Middle frontal gyrus (tissue), 1 donor: Measurements from ENCODE around the gene MARCHF2.

Experiments used
- DNase-seq: peaks from one replicate; pipeline ENCODE4 v3.0.0-alpha.2; 2015; ENCODE audit warnings: low spot score; ENCODE audit errors: extremely low spot score

The MARCHF2 gene

GRCh38 chr19:8475005-8475404, 61.9 kb downstream of the MARCHF2 start:
- DNase-seq = no peak

GRCh38 chr19:8476524-8476923, 63.4 kb downstream of the MARCHF2 start:
- no peak for DNase-seq

- no peak for DNase-seq
Observed at GRCh38 chr19:8477889-8478288, 64.8 kb downstream of the MARCHF2 start.

- no peak for DNase-seq
Observed at GRCh38 chr19:8478598-8478997, 65.5 kb downstream of the MARCHF2 start.

GRCh38 chr19:8481201-8481600, 68.1 kb downstream of the MARCHF2 start:
- no peak for DNase-seq

GRCh38 chr19:8481616-8482015, 68.5 kb downstream of the MARCHF2 start:
- no peak for DNase-seq

- no peak for DNase-seq
Observed at GRCh38 chr19:8482696-8483095, 69.6 kb downstream of the MARCHF2 start.

- no peak for DNase-seq
Observed at GRCh38 chr19:8483165-8483564, 70.1 kb downstream of the MARCHF2 start.

GRCh38 chr19:8484331-8484894, 71.3 kb downstream of the MARCHF2 start:
- no peak for DNase-seq

GRCh38 chr19:8485561-8486371, 72.7 kb downstream of the MARCHF2 start:
- DNase-seq = no peak

- no peak for DNase-seq
Observed at GRCh38 chr19:8486661-8487136, 73.6 kb downstream of the MARCHF2 start.

- DNase-seq = no peak
Observed at GRCh38 chr19:8487137-8487851, 74.2 kb downstream of the MARCHF2 start.

GRCh38 chr19:8488365-8488764, 75.3 kb downstream of the MARCHF2 start:
- DNase-seq = no peak
